IPS-NIHi11 (cell line): Measurements from ENCODE around the gene UNC93A.
"Not testable (repeated sequence)": the region's sequence is repeated elsewhere in the genome, so short reads cannot be mapped to it uniquely, and the experiment has no call there.

Source experiments
- DNase-seq: peaks from one replicate; pipeline ENCODE4 v3.0.0; 2012; ENCODE audit warnings: mixed read lengths, low spot score

UNC93A gene

DNA sequence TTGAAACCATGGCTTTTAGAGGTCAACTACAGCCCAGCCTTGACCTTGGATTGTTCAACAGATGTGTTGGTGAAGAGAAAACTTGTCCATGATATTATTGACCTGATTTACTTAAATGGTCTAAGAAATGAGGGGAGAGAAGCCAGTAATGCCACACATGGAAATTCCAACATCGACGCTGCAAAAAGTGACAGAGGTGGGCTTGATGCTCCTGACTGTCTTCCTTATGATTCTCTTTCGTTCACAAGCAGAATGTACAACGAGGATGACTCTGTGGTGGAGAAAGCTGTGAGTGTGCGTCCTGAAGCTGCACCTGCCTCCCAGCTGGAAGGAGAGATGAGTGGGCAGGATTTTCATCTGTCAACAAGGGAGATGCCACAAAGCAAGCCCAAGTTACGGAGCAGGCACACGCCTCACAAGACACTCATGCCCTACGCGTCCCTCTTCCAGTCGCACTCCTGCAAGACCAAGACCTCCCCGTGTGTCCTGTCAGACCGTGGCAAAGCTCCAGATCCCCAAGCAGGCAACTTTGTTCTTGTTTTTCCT, 50.0 kb downstream of the UNC93A start:
- DNase-seq, result no peak

- no peak for DNase-seq
Observed at GRCh38 chr6:167341665-167342655, 50.8 kb downstream of the UNC93A start.

GRCh38 chr6:167342879-167343610, 51.9 kb downstream of the UNC93A start:
- no peak for DNase-seq

DNA sequence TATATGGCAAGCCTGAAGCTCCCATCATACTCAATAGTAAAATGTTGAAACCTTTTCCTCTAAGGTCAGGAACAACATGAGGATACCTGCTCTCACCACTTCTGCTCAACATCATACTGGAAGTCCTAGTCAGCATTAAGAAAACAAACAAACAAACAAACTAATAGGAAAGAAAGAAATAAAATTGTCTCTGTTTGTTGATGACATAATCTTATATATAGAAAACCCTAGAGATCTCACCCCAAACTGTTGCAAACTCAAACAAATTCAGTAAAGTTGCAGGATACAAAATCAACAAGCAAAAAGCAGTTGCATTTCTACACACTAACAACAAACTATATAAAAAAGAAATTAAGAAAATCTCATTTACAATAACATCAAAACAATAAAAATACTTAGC, 54.2 kb downstream of the UNC93A start:
- DNase-seq, result no peak

GRCh38 chr6:167345960-167346359, 54.8 kb downstream of the UNC93A start:
- no peak for DNase-seq

DNA sequence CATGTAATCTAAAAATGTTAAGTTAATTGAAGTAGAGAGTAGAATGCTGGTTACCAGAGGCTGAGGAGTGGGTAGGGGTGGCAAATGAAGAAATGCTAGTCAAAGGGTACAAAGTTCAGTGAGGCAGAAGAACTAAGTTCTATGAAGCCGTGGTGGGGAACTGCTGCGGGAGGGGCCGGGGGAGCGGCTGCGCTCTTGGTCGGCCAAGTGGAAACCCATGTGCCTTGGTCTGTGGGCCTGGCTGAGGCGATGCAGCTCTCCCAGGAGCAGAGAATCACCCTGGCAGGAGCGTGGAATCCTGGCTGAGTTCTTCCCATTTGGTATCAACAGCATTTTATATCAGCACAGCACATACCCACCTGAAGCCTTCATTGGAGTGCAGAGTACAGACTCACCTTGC, 56.1 kb downstream of the UNC93A start:
- DNase-seq, result no peak

- no peak for DNase-seq
Observed at GRCh38 chr6:167349631-167350274, 58.6 kb downstream of the UNC93A start.

GRCh38 chr6:167350275-167350696, 59.2 kb downstream of the UNC93A start:
- DNase-seq, result no peak

- DNase-seq, result peak; percentile 76
Observed at GRCh38 chr6:167350731-167351655, 59.9 kb downstream of the UNC93A start.

GRCh38 chr6:167351656-167352345, 60.7 kb downstream of the UNC93A start:
- no peak for DNase-seq

DNA sequence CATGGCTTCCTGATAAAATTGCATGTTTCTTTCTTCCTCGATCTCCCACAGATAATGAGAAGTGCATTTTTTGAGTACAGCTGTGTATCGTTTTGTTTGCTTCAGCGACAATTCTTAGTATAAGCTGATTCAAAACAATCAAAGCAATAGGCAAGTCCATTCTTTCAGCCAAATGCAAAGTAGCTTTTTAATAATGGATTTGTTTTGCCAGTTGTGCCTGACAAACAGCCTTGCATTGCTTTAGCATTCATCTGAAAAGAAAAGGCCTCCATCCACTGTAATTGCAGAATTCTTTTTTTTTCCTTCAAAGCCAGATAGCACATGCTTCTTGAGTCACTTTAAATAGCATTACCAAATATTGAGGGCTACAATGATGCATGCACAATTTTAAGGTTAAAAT, 65.8 kb downstream of the UNC93A start:
- DNase-seq, result no peak

DNA sequence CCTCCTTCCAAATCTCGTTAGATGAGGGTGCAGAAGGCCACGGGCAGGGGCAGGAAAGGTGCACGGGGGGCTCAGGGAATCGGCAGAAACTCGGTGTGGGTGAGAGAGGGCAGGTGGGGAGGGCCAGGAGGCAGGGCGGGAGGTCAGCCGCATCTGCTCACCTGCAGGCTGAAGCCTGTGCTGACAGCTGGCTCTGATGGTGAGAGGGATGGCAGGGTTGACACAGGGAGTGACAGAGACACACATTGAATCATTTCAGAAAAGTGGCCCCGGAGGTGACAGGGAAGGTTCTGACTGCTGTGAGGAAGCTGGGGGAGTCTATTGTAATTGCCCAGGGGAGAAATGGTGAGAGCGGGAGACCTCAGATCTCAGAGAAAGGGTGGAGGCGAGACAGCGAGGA, 67.3 kb downstream of the UNC93A start:
- DNase-seq, result not testable (repeated sequence)

- DNase-seq, result not testable (repeated sequence)
Observed at GRCh38 chr6:167361170-167361569, 70.1 kb downstream of the UNC93A start.
